PC-3 (cell line): ENCODE measurements around the gene CENPC. TPM values are rescaled to one million over a fixed set of nuclear protein-coding genes. Genes with fewer than 3 reads are reported as not detected.

ENCODE experiments used
- ATAC-seq: fragments of 200-7000 bp; cut with Tn5 transposase; 2 replicates; pipeline ENCODE4 v1.9.1; 2020; ENCODE audit warnings: mild to moderate bottlenecking, moderate library complexity
- BruUV-seq: library from RNA; stranded (reverse); fragments of 400-500 nt; replicated peaks from 2 replicates; lab custom pipeline; 2021; lab: Mats Ljungman, UMichigan
- CTCF ChIA-PET: fragments of 300-600 bp; sonication (Branson Sonifier 250); formaldehyde crosslinking; loops from one replicate; lab custom pipeline; 2022; ENCODE audit warnings: antibody characterized with exemption; lab: Charles Lee
- POLR2A ChIA-PET: fragments of 300-600 bp; sonication (Branson Sonifier 250); formaldehyde crosslinking; loops from one replicate; lab custom pipeline; 2022; ENCODE audit warnings: antibody characterized with exemption; ENCODE audit not compliant: unreplicated experiment; lab: Charles Lee
- DNase-seq: peaks from one replicate; pipeline ENCODE4 v3.0.0-alpha.2; 2015
- H2AFZ ChIP-seq: fragments of 300-600 bp; sonication (generic); 2 replicates; pipeline ENCODE4 v1.6.0; 2016; ENCODE audit warnings: antibody characterized with exemption, low read length
- H3F3A ChIP-seq: fragments of 300-600 bp; sonication (generic); one replicate; pipeline ENCODE4 v1.6.0; 2017; ENCODE audit warnings: antibody characterized with exemption, low read length, control low read depth, mild to moderate bottlenecking; ENCODE audit not compliant: unreplicated experiment
- H3K27ac ChIP-seq: fragments of 300-600 bp; sonication (generic); 2 replicates; pipeline ENCODE4 v1.5.1; 2016; ENCODE audit warnings: mild to moderate bottlenecking, low read length
- H3K27me3 ChIP-seq: fragments of 300-600 bp; sonication (generic); 2 replicates; pipeline ENCODE4 v1.6.1; 2016; ENCODE audit warnings: low read length, mixed read lengths
- H3K36me3 ChIP-seq: fragments of 300-600 bp; sonication (generic); 2 replicates; pipeline ENCODE4 v1.6.1; 2016; ENCODE audit warnings: low read depth, mixed run types, low read length, mixed read lengths
- H3K4me1 ChIP-seq: fragments of 300-600 bp; sonication (generic); 2 replicates; pipeline ENCODE4 v1.5.1; 2016; ENCODE audit warnings: low read length; ENCODE audit not compliant: insufficient read depth
- H3K4me2 ChIP-seq: fragments of 300-600 bp; sonication (generic); 2 replicates; pipeline ENCODE4 v1.6.0; 2016; ENCODE audit warnings: low read length
- H3K4me3 ChIP-seq: fragments of 300-600 bp; sonication (generic); 2 replicates; pipeline ENCODE4 v1.5.1; 2016; ENCODE audit warnings: mild to moderate bottlenecking, low read length, mixed read lengths
- H3K79me2 ChIP-seq: fragments of 300-600 bp; sonication (generic); 2 replicates; pipeline ENCODE4 v1.6.1; 2017; ENCODE audit warnings: low read length, mixed read lengths
- H3K9ac ChIP-seq: fragments of 300-600 bp; sonication (generic); 2 replicates; pipeline ENCODE4 v1.6.0; 2016; ENCODE audit warnings: mild to moderate bottlenecking, low read length
- H3K9me2 ChIP-seq: fragments of 300-600 bp; sonication (generic); replicated peaks from 2 replicates; pipeline ENCODE4 v1.6.1; 2016; ENCODE audit warnings: mixed run types, low read length, mixed read lengths
- H3K9me3 ChIP-seq: fragments of 300-600 bp; sonication (generic); 2 replicates; pipeline ENCODE4 v1.6.1; 2016; ENCODE audit warnings: low read length, mixed read lengths
- H4K20me1 ChIP-seq: fragments of 300-600 bp; sonication (generic); 2 replicates; pipeline ENCODE4 v1.6.1; 2016; ENCODE audit warnings: low read length, mixed read lengths
- EZH2 ChIP-seq: fragments of 300-600 bp; sonication (generic); IDR thresholded peaks from one replicate; pipeline ENCODE4 v1.6.1; 2017; ENCODE audit warnings: antibody characterized with exemption, mild to moderate bottlenecking, low read length; ENCODE audit not compliant: unreplicated experiment
- EZH2phosphoT487 ChIP-seq: fragments of 300-600 bp; sonication (generic); IDR thresholded peaks from 2 replicates; pipeline ENCODE4 v1.6.1; 2018; ENCODE audit warnings: mild to moderate bottlenecking, antibody characterized with exemption, low read length, borderline replicate concordance
- intact Hi-C: fragments of 100-400 bp; cut with micrococcal nuclease; formaldehyde crosslinking; loops from 2 replicates; pipeline ENCODE4 v1.9.0; 2023
- total RNA-seq: library from RNA; depleted of rRNA; stranded (reverse); fragments of >200 nt; gene quantifications from 2 replicates; pipeline ENCODE4 v1.2.3, GENCODE V29; 2014
- TF ChIP-seq, protein P1 (sequence below): fragments of 300-600 bp; sonication (generic); conservative IDR thresholded peaks from 2 replicates; pipeline ENCODE4 v1.5.1; 2017; ENCODE audit warnings: antibody characterized with exemption, low read depth, mild to moderate bottlenecking, low read length

The CENPC gene
- total RNA-seq, 1 experiment from 2014 or later = 10.6 TPM

DNA sequence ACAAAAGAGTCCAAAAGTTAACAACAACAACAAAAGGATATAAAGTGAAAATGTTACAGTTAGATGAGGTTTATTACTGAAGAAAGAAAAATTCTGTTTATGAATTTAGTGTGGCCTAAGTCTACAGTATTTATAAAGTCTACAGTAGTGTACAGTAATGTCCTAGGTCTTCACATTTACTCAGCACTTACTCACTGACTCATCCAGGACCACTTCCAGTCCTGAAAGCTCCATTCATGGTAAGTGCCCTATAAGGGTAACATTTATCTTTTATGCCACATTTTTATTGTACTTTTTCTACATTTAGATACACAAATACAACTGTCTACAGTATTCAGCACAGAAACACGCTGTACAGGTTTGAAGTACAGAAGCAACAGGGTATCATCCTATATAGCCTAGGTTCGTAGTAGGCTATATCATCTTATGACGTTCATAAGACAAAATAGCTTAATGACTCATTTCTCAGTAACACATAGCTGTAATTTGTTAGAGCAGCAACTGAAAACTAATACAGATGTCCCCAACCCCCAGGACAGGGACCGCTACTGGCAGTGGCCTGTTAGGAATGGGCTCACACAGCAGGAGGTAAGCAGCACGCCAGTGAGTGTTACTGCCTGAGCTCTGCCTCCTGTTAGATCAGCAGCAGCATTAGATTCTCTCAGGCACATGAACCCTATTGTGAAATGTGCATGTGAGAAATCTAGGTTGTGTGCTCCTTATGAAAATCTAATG lies 61.3 kb downstream of the CENPC start:
- Histone ChIP-seq H3K27me3 (no peaks in the 10 kb centered on the region), H3K36me3 (peaks cover 41% of the 10 kb centered on the region), H4K20me1 (no peaks in the 10 kb centered on the region), H3K9ac (no peak overlapping the region), H3K9me2 (no peaks in the 10 kb centered on the region), H3K27ac (no peak overlapping the region), H3K4me2 (no peak overlapping the region), H3K9me3 (no peaks in the 10 kb centered on the region), H3F3A (no peaks in the 10 kb centered on the region), H3K4me1 (no peaks in the 10 kb centered on the region), H3K79me2 (0 out of 2 replicates have a peak, but pooled peaks cover 8% of the 10 kb centered on the region), H3K4me3 (no peak overlapping the region), H2AFZ (no peak overlapping the region)
- no TSS peak for BruUV-seq
- TF ChIP-seq EZH2phosphoT487 (no peak), EZH2 (no peak)
- TF ChIP-seq, protein P1, sequence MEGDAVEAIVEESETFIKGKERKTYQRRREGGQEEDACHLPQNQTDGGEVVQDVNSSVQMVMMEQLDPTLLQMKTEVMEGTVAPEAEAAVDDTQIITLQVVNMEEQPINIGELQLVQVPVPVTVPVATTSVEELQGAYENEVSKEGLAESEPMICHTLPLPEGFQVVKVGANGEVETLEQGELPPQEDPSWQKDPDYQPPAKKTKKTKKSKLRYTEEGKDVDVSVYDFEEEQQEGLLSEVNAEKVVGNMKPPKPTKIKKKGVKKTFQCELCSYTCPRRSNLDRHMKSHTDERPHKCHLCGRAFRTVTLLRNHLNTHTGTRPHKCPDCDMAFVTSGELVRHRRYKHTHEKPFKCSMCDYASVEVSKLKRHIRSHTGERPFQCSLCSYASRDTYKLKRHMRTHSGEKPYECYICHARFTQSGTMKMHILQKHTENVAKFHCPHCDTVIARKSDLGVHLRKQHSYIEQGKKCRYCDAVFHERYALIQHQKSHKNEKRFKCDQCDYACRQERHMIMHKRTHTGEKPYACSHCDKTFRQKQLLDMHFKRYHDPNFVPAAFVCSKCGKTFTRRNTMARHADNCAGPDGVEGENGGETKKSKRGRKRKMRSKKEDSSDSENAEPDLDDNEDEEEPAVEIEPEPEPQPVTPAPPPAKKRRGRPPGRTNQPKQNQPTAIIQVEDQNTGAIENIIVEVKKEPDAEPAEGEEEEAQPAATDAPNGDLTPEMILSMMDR = no peak
- DNase-seq (no peak), ATAC-seq (peak; percentile 64)
- CTCF ChIA-PET = no interaction called here
- POLR2A ChIA-PET = no interaction called here
- intact Hi-C loops = no loop called here

DNA sequence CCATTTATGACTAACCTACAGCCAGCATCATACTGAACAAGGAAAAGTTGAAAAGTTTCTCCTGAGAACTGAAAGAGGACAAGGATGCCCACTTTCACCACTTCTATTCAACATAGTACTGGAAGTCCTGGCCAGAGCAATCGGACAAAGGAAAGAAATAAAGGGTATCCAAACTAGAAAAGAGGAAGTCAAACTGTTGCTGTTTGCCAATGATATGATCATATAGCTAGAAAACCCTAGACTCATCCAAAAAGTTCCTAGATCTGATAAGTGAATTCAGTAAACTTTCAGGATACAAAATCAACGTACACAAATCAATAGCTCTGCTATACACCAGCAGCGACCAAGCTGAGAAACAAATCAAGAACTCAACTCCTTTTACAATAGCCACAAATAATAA lies 64.5 kb downstream of the CENPC start:
- peaks cover 46% of the 10 kb centered on the region for H3K36me3 ChIP-seq
- BruUV-seq = no TSS peak
- H2AFZ ChIP-seq = no peak overlapping the region
- H3K4me1 ChIP-seq = no peaks in the 10 kb centered on the region
- no peak for DNase-seq
- H3K9ac ChIP-seq = no peak overlapping the region
- H3K27ac ChIP-seq = no peak overlapping the region
- no peaks in the 10 kb centered on the region for H4K20me1 ChIP-seq
- intact Hi-C loops = no loop called here
- H3K9me3 ChIP-seq = no peaks in the 10 kb centered on the region
- ChIA-PET POLR2A (no interaction called here), CTCF (no interaction called here)
- H3K79me2 ChIP-seq = 0 out of 2 replicates have a peak, but pooled peaks cover 8% of the 10 kb centered on the region
- no peaks in the 10 kb centered on the region for H3K9me2 ChIP-seq
- no peak for ATAC-seq
- no peaks in the 10 kb centered on the region for H3K27me3 ChIP-seq
- TF ChIP-seq, protein P1 = no peak
- TF ChIP-seq EZH2phosphoT487 (no peak), EZH2 (no peak)
- no peaks in the 10 kb centered on the region for H3F3A ChIP-seq
- no peak overlapping the region for H3K4me2 ChIP-seq
- H3K4me3 ChIP-seq = no peak overlapping the region

DNA sequence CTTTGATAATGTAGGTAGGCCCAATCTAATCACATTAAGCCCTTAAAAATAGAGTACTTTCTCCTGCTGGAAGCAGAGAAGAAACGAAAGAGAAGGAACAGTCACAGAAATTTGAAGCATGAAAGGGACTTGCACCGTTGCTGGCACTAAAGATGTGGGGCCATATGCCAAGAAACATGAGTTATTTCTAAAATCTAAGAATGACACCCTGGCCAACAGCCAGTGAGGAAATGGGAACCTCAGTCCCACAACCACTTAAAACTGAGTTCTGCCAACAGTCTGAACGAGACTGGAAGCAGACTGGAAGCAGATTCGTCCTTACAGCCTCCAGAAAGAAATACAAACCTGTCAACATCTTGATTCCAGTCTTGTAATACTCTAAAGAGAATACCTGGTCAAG lies 70.1 kb downstream of the CENPC start:
- BruUV-seq = no TSS peak
- H3K4me2 ChIP-seq = no peak overlapping the region
- no peak for ATAC-seq
- H4K20me1 ChIP-seq = no peaks in the 10 kb centered on the region
- H3K27ac ChIP-seq = no peak overlapping the region
- no peaks in the 10 kb centered on the region for H3K79me2 ChIP-seq
- H3K4me3 ChIP-seq = no peak overlapping the region
- no peaks in the 10 kb centered on the region for H3K9me3 ChIP-seq
- H3K9ac ChIP-seq = no peak overlapping the region
- DNase-seq = no peak
- no peaks in the 10 kb centered on the region for H3F3A ChIP-seq
- no peaks in the 10 kb centered on the region for H3K9me2 ChIP-seq
- H3K4me1 ChIP-seq = no peaks in the 10 kb centered on the region
- ChIA-PET POLR2A (no interaction called here), CTCF (no interaction called here)
- no peaks in the 10 kb centered on the region for H3K27me3 ChIP-seq
- H2AFZ ChIP-seq = no peak overlapping the region
- peaks cover 43% of the 10 kb centered on the region for H3K36me3 ChIP-seq
- intact Hi-C loops = no loop called here
- TF ChIP-seq EZH2 = no peak
- TF ChIP-seq, protein P1 = no peak
- TF ChIP-seq EZH2phosphoT487 = no peak
